Esophagus muscularis mucosa (tissue), 4 donors: ENCODE data around the gene RNF19B. TPM values are rescaled to one million over a fixed set of nuclear protein-coding genes. Genes with fewer than 3 reads are reported as not detected.

ENCODE experiments used
- DNase-seq: peaks from one replicate; pipeline ENCODE4 v3.0.0-alpha.2; 2017; ENCODE audit errors: extremely low spot score
- H3K27ac ChIP-seq, 4 donors: fragments of 200-600 bp; sonication (generic); replicated peaks in 1 of 4; 1 replicate in 3 of 4; 2 replicates in 1 of 4; pipeline ENCODE4 v1.5.1; 2016 to 2019; ENCODE audit warnings: mild to moderate bottlenecking in 1 of 4
- H3K27me3 ChIP-seq, 4 donors: fragments of 200-600 bp; sonication (generic); one replicate each; pipeline versions ENCODE4 v1.5.1 to v1.6.0; 2016 to 2019
- H3K36me3 ChIP-seq, 4 donors: fragments of 200-600 bp; sonication (generic); one replicate each; pipeline ENCODE4 v1.5.1; 2016 to 2019
- H3K4me1 ChIP-seq, 4 donors: fragments of 200-600 bp; sonication (generic); one replicate each; pipeline ENCODE4 v1.5.1; 2016 to 2019
- H3K4me3 ChIP-seq, 4 donors: fragments of 200-600 bp; sonication (generic); 1 replicate in 2 of 4; 2 replicates in 2 of 4; pipeline ENCODE4 v1.5.1; 2016 to 2019; ENCODE audit warnings: mild to moderate bottlenecking in 4 of 4, moderate library complexity in 1 of 4
- H3K9me3 ChIP-seq, 4 donors: fragments of 200-600 bp; sonication (generic); 1 replicate in 3 of 4; 2 replicates in 1 of 4; pipeline ENCODE4 v1.5.1; 2016 to 2019
- CTCF ChIP-seq, 3 experiments: fragments of 200-600 bp in 2 of 3; fragments of 450-650 bp in 1 of 3; sonication (generic) in 2 of 3; IDR thresholded peaks; one replicate each; pipeline ENCODE4 v1.5.1; 2017 to 2019; ENCODE audit warnings: antibody characterized with exemption in 3 of 3, mild to moderate bottlenecking in 2 of 3, moderate library complexity in 1 of 3
- EP300 ChIP-seq: sonication (generic); formaldehyde crosslinking; IDR thresholded peaks from one replicate; pipeline ENCODE4 v1.6.1; 2017; ENCODE audit warnings: antibody characterized with exemption
- POLR2A ChIP-seq: fragments of 450-650 bp; IDR thresholded peaks from one replicate; pipeline ENCODE4 v1.6.1; 2017; ENCODE audit warnings: antibody characterized with exemption, moderate library complexity, mild to moderate bottlenecking, low read depth
- POLR2AphosphoS5 ChIP-seq, 2 donors: sonication (generic); formaldehyde crosslinking; IDR thresholded peaks; one replicate each; pipeline ENCODE4 v1.6.1; 2017; ENCODE audit warnings: antibody characterized with exemption in 2 of 2
- WGBS: methylation state at CpG from one replicate; pipeline ENCODE4 v1.1.5; 2018; 5-methylcytosine and 5-hydroxymethylcytosine counted together
- intact Hi-C: fragments of 100-400 bp; cut with DNase I; formaldehyde crosslinking; loops from one replicate; pipeline ENCODE4 v1.15.1; 2023
- total RNA-seq, 4 donors: library from RNA; depleted of rRNA; stranded (reverse); fragments of >200 nt; gene quantifications; one replicate each; pipeline versions ENCODE4 v1.1.0 to v1.2.1, GENCODE V29; 2016

The RNF19B gene
- total RNA-seq, 4 donors from 2014 or later: 16.2 to 32.3 (median 22.7) TPM

- H3K36me3 ChIP-seq: peaks cover 47 to 90% (median 76%) of the 10 kb centered on the region in 4 donors
- TF ChIP-seq POLR2A: no peak
- TF ChIP-seq CTCF (IDR thresholded peaks at IDR 0.05): no peak
- no peak for TF ChIP-seq EP300
Observed at GRCh38 chr1:32944180-32944579, 20.4 kb downstream of the RNF19B start.

GRCh38 chr1:32939655-32940371 is 24.8 kb downstream of the RNF19B start:
- H3K4me3 ChIP-seq: no peak overlapping the region
- peaks cover 8 to 18% (median 16%) of the 10 kb centered on the region in 4 donors for H3K4me1 ChIP-seq
- peaks cover 36 to 94% (median 80%) of the 10 kb centered on the region in 4 donors for H3K36me3 ChIP-seq
- WGBS: 58% methylated on average over 3 of the region's 4 CpGs
- H3K27ac ChIP-seq: peak overlapping the region in 1 of 4 donors; percentile 46
- TF ChIP-seq EP300 (no peak), CTCF (IDR thresholded peaks at IDR 0.05) (no peak), POLR2AphosphoS5 (IDR thresholded peaks at IDR 0.05) (peak in 1 of 2 donors; percentile 29)
- no peaks in the 10 kb centered on the region for H3K9me3 ChIP-seq
- no peaks in the 10 kb centered on the region for H3K27me3 ChIP-seq
- no peak for DNase-seq
- intact Hi-C loops: loop anchor here (5.0 kb wide), 1 partner anchor 67 kb away; no protein-coding TSS in a partner anchor

More at GRCh38 chr1:32944180-32944579, 20.4 kb downstream of the RNF19B start:
- Histone ChIP-seq H3K27me3 (no peaks in the 10 kb centered on the region), H3K4me1 (peaks cover 12 to 31% (median 22%) of the 10 kb centered on the region in 4 donors), H3K9me3 (no peaks in the 10 kb centered on the region), H3K27ac (no peak overlapping the region), H3K4me3 (no peak overlapping the region)
- DNase-seq: no peak
- intact Hi-C loops: no loop called here

GRCh38 chr1:32937061-32937460 is 27.5 kb downstream of the RNF19B start:
- 100% methylated on average over 4 of the region's 4 CpGs for WGBS
- H3K27me3 ChIP-seq: no peaks in the 10 kb centered on the region
- intact Hi-C loops: loop anchor here (5.0 kb wide), 1 partner anchor 70 kb away; no protein-coding TSS in a partner anchor
- peaks cover 8 to 29% (median 27%) of the 10 kb centered on the region in 4 donors for H3K4me1 ChIP-seq
- peaks cover 22 to 67% (median 53%) of the 10 kb centered on the region in 4 donors for H3K36me3 ChIP-seq
- no peak for TF ChIP-seq CTCF (IDR thresholded peaks at IDR 0.05)
- no peak for TF ChIP-seq POLR2AphosphoS5 (IDR thresholded peaks at IDR 0.05)
- TF ChIP-seq POLR2A: no peak
- no peak for TF ChIP-seq EP300
- DNase-seq: no peak
- H3K27ac ChIP-seq: no peak overlapping the region
- H3K4me3 ChIP-seq: no peak overlapping the region
- no peaks in the 10 kb centered on the region for H3K9me3 ChIP-seq

GRCh38 chr1:32934535-32934934 is 30.1 kb downstream of the RNF19B start:
- DNase-seq: no peak
- Histone ChIP-seq H3K27ac (peak overlapping the region in 1 of 4 donors; percentile 55), H3K27me3 (no peaks in the 10 kb centered on the region), H3K4me1 (peaks cover 0 to 19% (median 17%) of the 10 kb centered on the region in 4 donors), H3K36me3 (peaks cover 14 to 42% (median 33%) of the 10 kb centered on the region in 4 donors), H3K4me3 (no peak overlapping the region), H3K9me3 (no peaks in the 10 kb centered on the region)
- intact Hi-C loops: no loop called here
- no peak for TF ChIP-seq CTCF (IDR thresholded peaks at IDR 0.05)
- TF ChIP-seq EP300: no peak
- TF ChIP-seq POLR2AphosphoS5 (IDR thresholded peaks at IDR 0.05): no peak
- TF ChIP-seq POLR2A: no peak
- WGBS: 95% methylated on average over 10 of the region's 10 CpGs
